SU-DHL-6 (cell line): ENCODE measurements around the gene RNASE9.
"Not testable (repeated sequence)": the region's sequence is repeated elsewhere in the genome, so short reads cannot be mapped to it uniquely, and the experiment has no call there.

Experiments
- CTCF ChIP-seq: fragments of 200-600 bp; sonication (generic); IDR thresholded peaks from one replicate; pipeline ENCODE4 v1.5.1; 2017; ENCODE audit warnings: antibody characterized with exemption, mild to moderate bottlenecking, low read length, moderate library complexity; ENCODE audit not compliant: insufficient read depth, poor library complexity, severe bottlenecking
- EZH2phosphoT487 ChIP-seq: fragments of 200-600 bp; sonication (generic), shearing (Covaris generic); conservative IDR thresholded peaks from 2 replicates; pipeline ENCODE4 v1.6.1; 2018; ENCODE audit warnings: mild to moderate bottlenecking, antibody characterized with exemption, low read length, moderate library complexity, mixed read lengths

GRCh38 chr14:20506752-20507151 lies 54.1 kb downstream of the RNASE9 start:
- TF ChIP-seq EZH2phosphoT487, CTCF: not testable (repeated sequence)
